CD4-positive, alpha-beta T cell treated with Interferon gamma for 1 hour (primary cell): ENCODE measurements around the gene SLCO2B1.
A peak's percentile ranks its signal among the peaks of the same experiment; 100 is the strongest.
"Not testable (repeated sequence)": the region's sequence is repeated elsewhere in the genome, so short reads cannot be mapped to it uniquely, and the experiment has no call there.

Source experiments
- DNase-seq: peaks from one replicate; pipeline ENCODE4 v3.0.0-alpha.2; 2020

Gene SLCO2B1, protein sequence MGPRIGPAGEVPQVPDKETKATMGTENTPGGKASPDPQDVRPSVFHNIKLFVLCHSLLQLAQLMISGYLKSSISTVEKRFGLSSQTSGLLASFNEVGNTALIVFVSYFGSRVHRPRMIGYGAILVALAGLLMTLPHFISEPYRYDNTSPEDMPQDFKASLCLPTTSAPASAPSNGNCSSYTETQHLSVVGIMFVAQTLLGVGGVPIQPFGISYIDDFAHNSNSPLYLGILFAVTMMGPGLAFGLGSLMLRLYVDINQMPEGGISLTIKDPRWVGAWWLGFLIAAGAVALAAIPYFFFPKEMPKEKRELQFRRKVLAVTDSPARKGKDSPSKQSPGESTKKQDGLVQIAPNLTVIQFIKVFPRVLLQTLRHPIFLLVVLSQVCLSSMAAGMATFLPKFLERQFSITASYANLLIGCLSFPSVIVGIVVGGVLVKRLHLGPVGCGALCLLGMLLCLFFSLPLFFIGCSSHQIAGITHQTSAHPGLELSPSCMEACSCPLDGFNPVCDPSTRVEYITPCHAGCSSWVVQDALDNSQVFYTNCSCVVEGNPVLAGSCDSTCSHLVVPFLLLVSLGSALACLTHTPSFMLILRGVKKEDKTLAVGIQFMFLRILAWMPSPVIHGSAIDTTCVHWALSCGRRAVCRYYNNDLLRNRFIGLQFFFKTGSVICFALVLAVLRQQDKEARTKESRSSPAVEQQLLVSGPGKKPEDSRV

GRCh38 chr11:75150879-75151278 lies at the start of gene SLCO2B1:
SLCO2B1 (plus strand) TSS chr11:75151107; CDS start chr11:75151382, 275 bp downstream.
- DNase-seq, result no peak

DNA sequence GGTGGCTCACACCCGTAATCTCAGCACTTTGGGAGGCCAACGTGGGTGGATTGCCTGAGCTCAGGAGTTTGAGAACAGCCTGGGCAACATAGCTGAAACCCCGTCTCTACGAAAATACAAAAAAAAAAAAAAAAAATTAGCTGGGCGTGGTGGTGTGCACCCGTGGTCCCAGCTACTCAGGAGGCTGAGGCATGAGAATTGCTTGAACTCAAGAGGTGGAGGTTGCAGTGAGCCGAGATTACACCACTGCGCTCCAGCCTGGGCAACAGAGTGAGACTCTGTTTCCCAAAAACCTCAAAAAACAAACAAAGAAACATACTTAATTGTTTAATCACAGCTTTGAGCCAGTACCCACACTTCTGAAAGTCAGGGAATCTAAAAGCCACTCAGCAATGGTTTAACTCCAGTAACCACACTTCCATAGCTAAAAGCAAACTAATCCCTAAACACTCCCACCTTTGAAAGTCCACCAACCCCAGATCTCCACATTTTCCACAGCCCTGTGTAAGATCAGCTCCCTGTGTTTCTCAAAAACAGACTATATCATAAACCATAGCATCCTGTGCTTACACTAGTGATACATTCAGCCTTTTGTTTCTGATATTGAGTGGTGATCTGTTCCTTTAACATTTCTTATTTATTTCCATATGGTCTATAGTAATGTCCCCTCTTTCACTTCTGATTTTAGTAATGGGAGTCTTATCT lies 49.3 kb upstream of the SLCO2B1 start:
- no peak for DNase-seq

- no peak for DNase-seq
Measured at GRCh38 chr11:75103380-75104026, 47.4 kb upstream of the SLCO2B1 start.

DNA sequence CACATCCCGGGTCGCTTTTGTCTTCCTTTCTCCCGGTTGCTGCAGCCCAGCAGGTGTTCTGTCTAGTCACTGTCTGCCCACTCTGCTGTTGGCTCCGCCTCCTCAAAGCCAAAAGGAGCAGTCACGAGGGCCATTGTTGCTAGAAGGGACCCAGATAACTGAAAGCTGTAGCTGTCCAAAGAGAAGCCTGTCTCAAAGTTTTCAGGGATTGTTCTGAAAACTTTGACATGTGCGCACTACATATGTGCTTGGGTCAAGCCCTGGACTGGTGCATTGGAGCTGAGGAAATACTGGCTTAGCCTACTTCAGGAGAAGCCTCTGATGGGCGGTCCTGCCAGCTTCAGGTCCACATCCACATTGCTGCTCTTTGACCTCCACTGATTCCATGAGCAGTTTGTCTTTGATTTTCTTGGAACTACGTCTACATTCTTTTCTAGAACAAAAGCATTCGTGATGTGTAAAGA lies 45.4 kb upstream of the SLCO2B1 start:
- no peak for DNase-seq

- DNase-seq, result not testable (repeated sequence)
Measured at GRCh38 chr11:75105967-75106681, 44.8 kb upstream of the SLCO2B1 start.

DNA sequence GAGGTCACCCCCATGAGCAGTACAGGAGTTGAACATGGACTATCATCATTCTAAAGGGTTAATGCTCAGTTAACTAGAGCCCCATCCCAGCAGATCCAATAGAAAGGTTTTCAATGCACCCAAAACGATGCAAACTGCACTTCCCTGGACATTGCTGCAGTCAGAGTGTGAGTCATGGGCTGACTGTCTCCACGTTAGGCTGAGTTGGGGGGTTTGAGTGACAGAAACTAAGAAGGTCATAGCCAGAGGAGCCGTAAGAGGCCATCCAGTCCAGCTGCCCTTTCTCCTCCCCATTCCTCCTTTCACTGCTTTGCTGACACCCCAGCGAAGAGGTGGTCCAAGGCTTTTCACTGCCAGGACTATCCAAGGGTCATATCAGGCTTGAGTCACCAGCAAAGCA lies 43.7 kb upstream of the SLCO2B1 start:
- DNase-seq, result no peak

GRCh38 chr11:75112200-75112599 lies 38.7 kb upstream of the SLCO2B1 start:
- DNase-seq, result no peak

- no peak for DNase-seq
Measured at GRCh38 chr11:75113030-75113429, 37.9 kb upstream of the SLCO2B1 start.

DNA sequence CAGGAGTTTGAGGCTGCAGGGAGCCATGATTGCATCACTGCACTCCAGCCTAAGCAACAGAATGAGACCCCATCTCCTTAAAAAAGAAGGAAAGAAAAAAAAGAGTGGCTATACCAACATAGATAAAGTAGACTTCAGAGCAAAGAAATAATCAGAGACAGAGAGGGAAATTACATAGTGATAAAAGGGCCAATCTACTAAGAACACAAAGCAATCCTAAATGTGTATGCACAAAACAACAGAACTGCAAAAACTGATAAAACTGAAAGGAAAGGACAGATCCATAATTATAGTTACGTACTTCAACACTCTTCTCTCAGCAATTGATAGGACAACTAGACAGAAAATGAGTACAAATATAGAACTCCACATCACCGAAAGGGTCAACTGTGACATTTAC lies 36.4 kb upstream of the SLCO2B1 start:
- DNase-seq, result no peak

- DNase-seq, result no peak
Measured at GRCh38 chr11:75118577-75118976, 32.3 kb upstream of the SLCO2B1 start.

DNA sequence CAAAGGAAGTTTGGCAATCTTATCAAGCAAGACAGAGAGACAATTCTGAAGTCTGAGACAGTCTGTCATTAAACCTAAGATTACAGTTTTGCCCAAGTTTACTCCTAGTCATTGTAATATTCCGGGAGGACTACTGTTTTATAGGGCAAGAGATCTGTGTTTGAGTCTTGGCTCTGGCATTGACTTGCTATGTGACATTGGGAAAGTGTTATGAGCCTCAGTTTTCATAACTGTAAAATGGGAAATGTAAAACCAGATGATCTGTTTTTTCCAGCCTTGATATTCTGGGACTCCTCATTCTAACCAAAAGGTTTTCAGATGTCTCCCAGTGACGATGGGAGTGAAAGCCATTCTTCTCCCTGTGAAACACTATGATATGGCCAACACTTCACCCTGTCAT lies 24.3 kb upstream of the SLCO2B1 start:
- DNase-seq, result no peak

DNA sequence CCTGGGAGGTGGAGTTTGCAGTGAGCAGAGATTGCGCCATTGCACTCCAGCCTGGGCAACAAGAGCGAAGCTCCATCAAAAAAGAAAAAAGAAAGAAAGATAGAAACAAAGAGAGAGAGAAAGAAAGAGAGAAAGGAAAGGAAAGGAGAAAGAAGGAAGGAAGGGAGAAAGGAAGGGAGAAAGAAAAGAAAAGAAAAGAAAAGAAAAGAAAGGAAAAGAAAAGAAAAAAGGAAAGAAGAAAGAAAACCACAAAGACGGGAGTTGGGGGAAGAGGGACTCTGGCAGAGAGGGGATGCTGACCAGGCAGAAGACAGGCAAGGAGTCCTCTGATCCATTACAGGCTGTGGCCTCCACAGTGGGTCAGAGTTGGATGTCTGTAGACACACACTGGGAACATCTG lies 18.8 kb upstream of the SLCO2B1 start:
- DNase-seq, result no peak

DNA sequence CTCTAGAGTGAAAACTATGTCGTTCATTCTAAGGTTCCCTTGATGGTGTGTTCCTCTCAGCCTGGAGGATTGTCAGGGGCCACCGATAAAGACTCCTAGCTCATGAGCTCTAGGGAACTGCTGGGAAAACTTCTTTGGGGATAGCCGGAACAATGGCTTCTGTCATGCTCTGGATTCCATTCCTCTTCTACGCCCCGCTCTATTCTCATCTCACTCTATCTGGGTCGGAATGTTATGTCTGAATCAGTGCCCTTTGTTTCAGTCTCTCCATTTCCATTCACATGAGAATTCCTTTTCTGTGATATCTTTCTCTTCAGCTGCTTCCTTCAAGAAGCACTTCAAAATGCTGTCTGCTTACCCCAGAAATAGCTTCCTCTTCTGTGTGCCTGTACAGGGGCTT lies 16.9 kb upstream of the SLCO2B1 start:
- no peak for DNase-seq

DNA sequence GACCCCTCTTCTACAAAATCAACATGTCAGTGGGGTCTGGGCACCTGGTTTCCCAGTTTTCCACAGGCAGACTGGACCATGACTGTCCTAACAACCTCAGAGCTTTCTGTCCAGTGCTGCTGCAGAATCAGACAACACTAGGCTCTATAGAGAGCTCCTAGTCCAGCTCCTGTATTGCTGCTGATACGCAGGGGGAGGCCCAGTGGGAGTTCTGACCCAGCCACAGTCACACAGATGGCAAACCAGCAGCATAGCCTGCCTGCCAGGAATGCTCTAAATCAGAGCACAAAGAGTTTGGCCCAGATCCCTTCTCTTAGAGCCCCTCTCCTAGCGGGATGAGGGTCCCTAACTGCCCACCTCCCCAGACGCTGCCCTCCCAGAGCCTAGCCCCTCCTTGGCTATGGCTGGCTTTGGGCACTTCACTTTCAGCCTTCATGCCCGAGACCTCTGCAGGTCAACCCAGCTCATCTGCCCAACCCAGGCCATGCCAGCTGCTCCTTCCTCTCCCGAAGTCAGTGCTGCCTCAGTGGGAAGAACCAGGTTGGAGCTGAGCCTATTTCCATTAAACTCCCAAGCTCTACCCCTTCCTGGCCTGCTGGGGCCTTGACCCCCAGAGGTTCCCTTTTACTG lies 15.8 kb upstream of the SLCO2B1 start:
- no peak for DNase-seq

GRCh38 chr11:75135651-75136050 lies 15.3 kb upstream of the SLCO2B1 start:
- DNase-seq, result no peak

GRCh38 chr11:75140269-75141138 lies 10.4 kb upstream of the SLCO2B1 start:
- peak; percentile 62 for DNase-seq

- DNase-seq, result no peak
Measured at GRCh38 chr11:75141166-75141565, 9.7 kb upstream of the SLCO2B1 start.

GRCh38 chr11:75142714-75143419 lies 8.0 kb upstream of the SLCO2B1 start:
- peak; percentile 78 for DNase-seq

DNA sequence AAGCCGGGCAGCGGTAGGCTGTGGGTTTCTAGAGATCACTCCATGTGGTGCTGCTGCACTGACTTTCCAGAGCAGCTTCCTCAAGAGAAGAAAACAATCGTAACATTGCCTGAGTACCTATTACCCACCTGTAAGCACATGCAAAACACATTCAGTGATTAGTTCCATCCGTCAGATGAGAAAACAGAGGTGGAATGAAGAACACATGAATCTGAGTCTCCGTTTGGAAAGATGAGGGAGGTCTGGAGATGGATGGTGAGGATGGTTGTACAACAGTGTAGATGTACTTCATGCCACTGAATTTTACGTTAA lies 7.5 kb upstream of the SLCO2B1 start:
- DNase-seq, result no peak

- no peak for DNase-seq
Measured at GRCh38 chr11:75144716-75145014, 6.2 kb upstream of the SLCO2B1 start.
